T-helper 22 cell (primary cell): ENCODE data around the gene CYFIP2.
"Not testable (repeated sequence)": the region's sequence is repeated elsewhere in the genome, so short reads cannot be mapped to it uniquely, and the experiment has no call there.

Experiments used
- DNase-seq: peaks from one replicate; pipeline ENCODE4 v3.0.0-alpha.2; 2020; ENCODE audit warnings: low read depth

CYFIP2 gene

GRCh38 chr5:157265714-157266285 lies at the start of gene CYFIP2:
Gene CYFIP2, plus strand, starts transcription at chr5:157266123. Its CDS starts 19,239 bp downstream, at chr5:157285362.
- peak; percentile 81 for DNase-seq

GRCh38 chr5:157216391-157217142 lies 49.4 kb upstream of the CYFIP2 start:
- no peak for DNase-seq

GRCh38 chr5:157217289-157218024 lies 48.5 kb upstream of the CYFIP2 start:
- DNase-seq, result peak; percentile 59

GRCh38 chr5:157219491-157220271 lies 46.2 kb upstream of the CYFIP2 start:
- no peak for DNase-seq

GRCh38 chr5:157221959-157222358 lies 44.0 kb upstream of the CYFIP2 start:
- no peak for DNase-seq

GRCh38 chr5:157222506-157223230 lies 43.3 kb upstream of the CYFIP2 start:
- DNase-seq, result peak; percentile 61

- DNase-seq, result no peak
Measured at GRCh38 chr5:157225469-157226422, 40.2 kb upstream of the CYFIP2 start.

- no peak for DNase-seq
Measured at GRCh38 chr5:157230610-157231009, 35.3 kb upstream of the CYFIP2 start.

GRCh38 chr5:157232706-157233105 lies 33.2 kb upstream of the CYFIP2 start:
- no peak for DNase-seq

GRCh38 chr5:157233515-157233914 lies 32.4 kb upstream of the CYFIP2 start:
- no peak for DNase-seq

- no peak for DNase-seq
Measured at GRCh38 chr5:157236423-157236822, 29.5 kb upstream of the CYFIP2 start.

GRCh38 chr5:157241483-157241882 lies 24.4 kb upstream of the CYFIP2 start:
- DNase-seq, result no peak

- not testable (repeated sequence) for DNase-seq
Measured at GRCh38 chr5:157244704-157245103, 21.2 kb upstream of the CYFIP2 start.

GRCh38 chr5:157245476-157245875 lies 20.4 kb upstream of the CYFIP2 start:
- DNase-seq, result no peak

- DNase-seq, result no peak
Measured at GRCh38 chr5:157245886-157246285, 20.0 kb upstream of the CYFIP2 start.

- DNase-seq, result no peak
Measured at GRCh38 chr5:157247267-157247666, 18.7 kb upstream of the CYFIP2 start.

GRCh38 chr5:157248821-157249470 lies 17.0 kb upstream of the CYFIP2 start:
- DNase-seq, result no peak

GRCh38 chr5:157252711-157253465 lies 13.0 kb upstream of the CYFIP2 start:
- DNase-seq, result peak; percentile 53

GRCh38 chr5:157253547-157253946 lies 12.4 kb upstream of the CYFIP2 start:
- no peak for DNase-seq
